ENCODE measurements around the gene MACF1.

Gene MACF1

GRCh38 chr1:39342776-39343175 lies 138.3 kb downstream of the MACF1 start:
- Histone ChIP-seq H3K9ac (no peak overlapping the region), H3K4me1 (ENCODE audit: low read depth, poor library complexity, severe bottlenecking) (no peaks in the 10 kb centered on the region), H3K36me3 (ENCODE audit: insufficient read depth) (no peaks in the 10 kb centered on the region), H4K20me1 (ENCODE audit: insufficient read depth) (no peaks in the 10 kb centered on the region), H3K27me3 (ENCODE audit: insufficient read depth, low read depth) (no peaks in the 10 kb centered on the region), H2AFZ (ENCODE audit: low read depth) (no peak overlapping the region), H3K4me2 (no peak overlapping the region), H3K4me3 (IDR thresholded peaks at IDR 0.05; ENCODE audit: insufficient read depth, low read depth, low read length) (no peak overlapping the region), H3K79me2 (ENCODE audit: insufficient read depth, low read depth) (no peaks in the 10 kb centered on the region), H3K27ac (no peak overlapping the region)
- TF ChIP-seq CTCF (conservative IDR thresholded peaks at IDR 0.05; ENCODE audit: low read depth, low read length), result no peak

GRCh38 chr1:39344394-39345154 lies 140.1 kb downstream of the MACF1 start:
- no peak for TF ChIP-seq CTCF (conservative IDR thresholded peaks at IDR 0.05; ENCODE audit: low read depth, low read length)
- no peaks in the 10 kb centered on the region for H4K20me1 ChIP-seq (ENCODE audit: insufficient read depth)

GRCh38 chr1:39346872-39347271 lies 142.4 kb downstream of the MACF1 start:
- Histone ChIP-seq H2AFZ (ENCODE audit: low read depth) (no peak overlapping the region), H3K36me3 (ENCODE audit: insufficient read depth) (no peaks in the 10 kb centered on the region), H3K27me3 (ENCODE audit: insufficient read depth, low read depth) (no peaks in the 10 kb centered on the region), H3K79me2 (ENCODE audit: insufficient read depth, low read depth) (no peaks in the 10 kb centered on the region), H3K4me2 (no peak overlapping the region), H3K4me1 (ENCODE audit: low read depth, poor library complexity, severe bottlenecking) (no peaks in the 10 kb centered on the region), H4K20me1 (ENCODE audit: insufficient read depth) (no peaks in the 10 kb centered on the region), H3K4me3 (IDR thresholded peaks at IDR 0.05; ENCODE audit: insufficient read depth, low read depth, low read length) (no peak overlapping the region), H3K27ac (no peak overlapping the region), H3K9ac (no peak overlapping the region)
- no peak for TF ChIP-seq CTCF (conservative IDR thresholded peaks at IDR 0.05; ENCODE audit: low read depth, low read length)

More at GRCh38 chr1:39344394-39345154, 140.1 kb downstream of the MACF1 start:
- H3K27me3 ChIP-seq (ENCODE audit: insufficient read depth, low read depth), result no peaks in the 10 kb centered on the region
- no peak overlapping the region for H3K9ac ChIP-seq
- H3K4me3 ChIP-seq (IDR thresholded peaks at IDR 0.05; ENCODE audit: insufficient read depth, low read depth, low read length), result no peak overlapping the region
- no peaks in the 10 kb centered on the region for H3K4me1 ChIP-seq (ENCODE audit: low read depth, poor library complexity, severe bottlenecking)
- no peaks in the 10 kb centered on the region for H3K79me2 ChIP-seq (ENCODE audit: insufficient read depth, low read depth)
- H3K4me2 ChIP-seq, result no peak overlapping the region
- H2AFZ ChIP-seq (ENCODE audit: low read depth), result no peak overlapping the region
- H3K36me3 ChIP-seq (ENCODE audit: insufficient read depth), result no peaks in the 10 kb centered on the region
- no peak overlapping the region for H3K27ac ChIP-seq

- Histone ChIP-seq H3K4me1 (ENCODE audit: low read depth, poor library complexity, severe bottlenecking) (no peaks in the 10 kb centered on the region), H3K4me2 (no peak overlapping the region), H4K20me1 (ENCODE audit: insufficient read depth) (no peaks in the 10 kb centered on the region), H3K79me2 (ENCODE audit: insufficient read depth, low read depth) (no peaks in the 10 kb centered on the region), H2AFZ (ENCODE audit: low read depth) (no peak overlapping the region), H3K36me3 (ENCODE audit: insufficient read depth) (no peaks in the 10 kb centered on the region), H3K27me3 (ENCODE audit: insufficient read depth, low read depth) (no peaks in the 10 kb centered on the region), H3K4me3 (IDR thresholded peaks at IDR 0.05; ENCODE audit: insufficient read depth, low read depth, low read length) (no peak overlapping the region), H3K9ac (no peak overlapping the region), H3K27ac (no peak overlapping the region)
- TF ChIP-seq CTCF (conservative IDR thresholded peaks at IDR 0.05; ENCODE audit: low read depth, low read length), result no peak
Measured at GRCh38 chr1:39348278-39348677, 143.8 kb downstream of the MACF1 start.

Measured in KMS-11 (cell line).